Endometrial microvascular endothelial cells (primary cell): ENCODE results near the gene SH3BP5. TPM values are rescaled to one million over a fixed set of nuclear protein-coding genes. Genes with fewer than 3 reads are reported as not detected.

Source experiments
- in situ Hi-C: cut with HindIII; loops from 2 replicates; pipeline ENCODE4 v1.10.0; 2017; ENCODE audit warnings: low sequenced_read_pairs, low pct_unique_long_range_greater_than_20kb; ENCODE audit errors: inconsistent ontology term
- total RNA-seq: library from RNA; depleted of rRNA; stranded (reverse); fragments of >200 nt; gene quantifications from one replicate; pipeline ENCODE4 v1.2.3, GENCODE V29; 2015; ENCODE audit errors: inconsistent ontology term

SH3BP5 gene
- total RNA-seq, 1 donor from 2014 or later = 93.6 TPM

DNA sequence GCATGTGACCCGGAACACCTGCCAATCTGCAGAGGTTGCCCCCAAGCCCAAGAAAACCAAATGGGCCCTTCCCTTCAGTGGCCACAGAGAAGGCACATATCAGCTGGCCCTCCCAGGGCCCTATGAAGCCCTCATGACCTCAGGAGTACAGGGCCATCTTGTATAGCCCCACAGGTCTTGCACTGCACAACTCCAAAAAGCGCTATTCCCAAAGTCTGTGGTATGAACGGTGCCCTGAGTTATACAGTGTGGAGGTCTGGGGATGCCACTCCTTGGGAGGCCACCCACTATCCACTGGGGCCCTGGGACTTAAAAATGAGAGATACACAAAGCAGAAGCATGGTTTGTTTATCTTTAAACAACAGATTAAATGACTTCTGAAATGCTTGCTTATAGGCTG lies 64.9 kb downstream of the SH3BP5 start:
- in situ Hi-C loops = no loop called here

DNA sequence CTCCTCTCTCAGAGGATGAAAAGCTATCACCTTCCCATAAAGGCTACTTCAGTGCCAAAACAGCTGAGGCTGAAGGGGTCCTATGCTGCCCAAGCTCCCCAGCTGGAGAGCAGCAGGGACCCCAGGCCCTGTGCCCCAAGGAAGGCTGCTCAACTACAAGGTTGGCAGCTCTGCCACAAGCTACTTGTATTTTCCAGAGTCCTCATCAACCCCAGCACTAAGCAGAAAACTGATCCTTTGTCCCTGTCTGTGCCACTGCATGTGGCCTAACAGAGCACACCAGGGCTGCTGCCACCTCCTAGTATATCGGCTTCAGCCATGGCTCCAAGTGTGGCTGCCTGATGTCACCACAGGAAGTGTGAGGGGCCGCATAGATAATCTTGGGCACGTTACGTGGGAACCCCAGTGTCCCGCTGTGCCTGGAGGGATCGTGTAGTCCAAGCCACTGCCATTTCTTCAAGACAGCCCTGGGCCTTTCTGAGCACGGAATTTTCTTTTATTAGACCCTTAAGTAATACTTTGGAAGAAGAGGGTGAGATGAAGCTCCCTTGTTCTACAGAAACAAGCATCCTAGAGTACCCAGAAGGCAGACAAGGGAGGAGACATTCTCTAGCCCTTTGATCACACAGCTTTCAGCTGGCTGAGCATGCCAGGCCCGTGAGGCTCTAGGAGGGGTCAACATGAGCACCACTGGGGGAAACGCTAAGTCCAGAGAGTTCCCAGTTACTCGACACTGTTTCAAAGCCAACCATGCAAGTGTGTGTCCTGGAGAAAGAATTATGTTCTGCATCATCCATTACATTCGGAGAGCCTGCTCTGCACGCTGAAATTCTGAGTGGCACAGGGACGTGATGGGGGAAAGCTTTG lies 65.6 kb downstream of the SH3BP5 start:
- in situ Hi-C loops = no loop called here

DNA sequence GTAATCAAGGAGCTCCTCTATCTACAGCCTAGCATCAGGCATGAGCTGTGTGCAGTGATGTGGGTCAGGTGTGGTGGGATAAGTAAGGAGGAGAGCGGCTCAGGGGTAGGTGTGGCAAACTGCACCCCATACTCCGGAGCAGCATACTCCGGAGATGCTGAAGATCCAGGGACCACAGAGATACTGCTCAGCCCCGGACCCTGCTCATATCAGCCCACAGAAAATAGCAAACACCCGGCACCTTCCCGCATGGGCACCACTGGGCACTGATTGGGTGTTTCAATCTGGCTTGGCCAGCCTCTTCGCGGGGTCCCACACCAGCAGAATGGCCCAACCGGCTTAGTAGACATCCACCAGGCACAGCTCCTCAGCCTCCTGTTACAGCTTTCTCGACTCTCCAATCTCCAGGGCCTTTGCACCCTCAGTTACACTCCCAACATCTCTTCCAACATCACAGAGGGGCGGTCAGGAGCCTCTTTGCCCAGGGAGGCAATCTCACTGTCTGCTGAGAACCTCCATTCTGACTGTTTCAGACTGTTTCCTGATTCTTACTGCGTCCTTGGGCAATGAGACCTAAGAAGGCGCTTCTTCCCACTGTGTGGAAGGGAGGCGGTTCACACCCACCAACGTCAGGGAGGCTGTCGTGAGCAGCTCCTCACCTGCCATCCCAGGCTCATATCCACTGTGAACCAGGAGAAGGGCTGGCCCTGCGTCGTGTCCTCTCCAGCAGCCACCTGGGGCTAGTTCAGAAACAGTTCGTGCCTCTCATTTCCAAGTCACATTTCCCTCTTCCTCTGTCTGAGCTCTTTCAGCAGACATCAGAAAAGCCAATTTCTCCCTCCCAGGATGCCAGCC lies 66.5 kb downstream of the SH3BP5 start:
- in situ Hi-C loops = no loop called here

DNA sequence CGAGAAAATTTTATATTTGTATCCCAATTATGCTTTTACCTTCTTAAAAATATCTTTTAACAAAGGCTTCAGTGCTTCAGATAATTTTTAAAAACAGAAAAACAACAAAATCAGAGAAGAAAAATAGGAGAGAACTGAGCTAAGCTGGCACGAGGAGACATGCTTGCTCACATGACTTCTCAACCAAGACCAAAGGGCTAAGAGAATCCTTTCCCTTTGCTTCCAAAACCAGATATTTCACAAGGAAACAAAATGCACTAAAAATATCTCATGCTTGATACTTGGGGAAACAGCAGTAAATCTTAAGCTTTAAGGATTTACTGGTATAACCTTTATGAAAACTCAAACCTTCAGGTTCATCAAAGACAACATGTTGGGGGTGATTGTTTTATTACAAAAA lies 67.9 kb downstream of the SH3BP5 start:
- in situ Hi-C loops = no loop called here

DNA sequence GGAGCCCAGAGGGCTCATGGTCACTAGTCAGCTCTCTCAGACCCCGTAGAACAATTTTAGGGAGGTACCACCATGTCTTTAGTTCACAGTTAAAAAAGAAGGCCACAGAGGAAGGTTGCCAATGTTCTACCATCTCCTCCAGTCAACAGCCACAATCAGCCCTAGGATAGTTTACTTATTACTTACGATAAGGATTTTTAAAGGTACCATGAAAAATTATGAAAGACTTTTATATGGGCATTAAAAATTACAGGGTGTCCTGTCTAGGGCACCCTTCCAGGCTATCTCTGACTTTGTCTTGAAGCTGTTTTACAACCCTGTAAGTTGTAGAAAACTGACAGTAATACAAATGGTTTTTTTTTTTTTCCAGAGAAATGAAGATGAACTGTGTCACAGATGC lies 68.5 kb downstream of the SH3BP5 start:
- in situ Hi-C loops = no loop called here

DNA sequence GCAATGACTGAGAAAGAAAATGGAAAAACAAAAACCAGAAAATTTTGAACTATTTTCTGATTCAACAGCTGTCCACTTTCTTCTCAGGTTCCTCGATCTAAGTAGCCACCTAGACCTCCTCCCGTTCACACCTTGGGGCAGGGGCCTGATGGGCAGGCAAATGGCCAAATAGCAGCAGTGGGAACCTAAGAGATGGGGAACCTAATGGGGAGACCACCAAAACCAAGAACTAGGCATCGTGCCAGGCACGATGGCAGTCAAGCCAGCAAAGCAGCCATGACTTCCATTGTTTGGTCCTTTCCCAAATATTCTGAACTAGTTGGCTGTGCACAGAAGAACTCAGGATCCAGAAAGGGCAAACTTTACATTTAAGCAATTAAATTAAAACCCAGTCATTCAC lies 69.3 kb downstream of the SH3BP5 start:
- in situ Hi-C loops = no loop called here

DNA sequence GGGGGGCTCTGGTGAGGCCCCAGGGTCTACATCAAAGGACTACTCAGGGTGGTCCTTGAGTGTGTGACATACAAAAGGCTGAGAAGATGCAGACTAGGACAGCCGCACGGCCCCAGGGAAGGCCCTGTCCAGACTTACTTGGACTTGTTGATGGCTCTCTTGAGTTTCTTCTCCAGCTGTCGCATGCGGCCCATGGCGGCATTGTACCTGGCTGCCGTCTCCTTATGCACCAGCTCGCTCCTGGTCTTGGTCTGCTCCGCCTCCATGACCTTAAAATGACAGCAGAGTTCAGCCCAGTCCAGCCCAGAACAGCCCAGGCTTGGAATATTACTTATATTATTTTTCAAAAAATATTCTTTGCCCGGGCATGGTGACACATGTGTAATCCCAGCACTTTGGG lies 70.4 kb downstream of the SH3BP5 start:
- in situ Hi-C loops = no loop called here

DNA sequence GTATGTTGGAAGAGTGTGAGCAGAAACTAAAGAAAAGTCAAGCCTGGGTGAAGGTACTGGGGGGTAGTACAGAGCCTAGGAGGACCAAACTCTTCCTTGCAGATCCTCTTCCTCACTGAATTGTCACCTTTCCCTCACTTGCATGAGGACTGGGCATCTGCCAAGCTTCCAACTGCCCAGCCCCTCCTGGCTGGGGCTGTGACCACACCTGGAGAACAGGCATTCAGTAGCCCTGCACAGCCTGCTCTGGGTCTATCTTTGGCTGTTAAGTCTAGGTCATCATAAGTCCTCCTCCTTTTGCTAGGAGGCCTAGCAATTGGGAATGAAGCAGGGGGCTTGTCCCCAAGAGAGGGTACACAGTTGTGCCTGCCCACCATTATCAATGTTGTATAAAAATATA lies 71.1 kb downstream of the SH3BP5 start:
- in situ Hi-C loops = no loop called here

DNA sequence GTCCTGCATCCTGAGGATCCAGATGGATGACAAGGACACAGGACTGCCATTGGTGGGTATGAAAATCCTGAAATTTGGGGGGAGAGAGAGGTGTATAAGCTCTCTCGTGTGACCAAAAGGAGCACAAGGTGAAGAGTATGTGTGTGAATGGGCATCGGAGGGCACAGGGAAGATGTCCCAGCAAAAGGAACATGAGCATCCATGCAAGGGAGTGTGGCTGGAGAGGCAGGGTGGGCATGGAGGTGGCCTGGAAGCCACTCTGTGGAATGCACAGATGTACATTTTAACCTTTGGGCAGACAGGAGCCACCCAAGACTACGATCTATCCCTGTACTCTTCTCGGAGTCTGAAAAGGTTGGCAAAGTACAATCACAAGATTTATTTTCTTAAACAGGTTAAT lies 71.9 kb downstream of the SH3BP5 start:
- in situ Hi-C loops = no loop called here

DNA sequence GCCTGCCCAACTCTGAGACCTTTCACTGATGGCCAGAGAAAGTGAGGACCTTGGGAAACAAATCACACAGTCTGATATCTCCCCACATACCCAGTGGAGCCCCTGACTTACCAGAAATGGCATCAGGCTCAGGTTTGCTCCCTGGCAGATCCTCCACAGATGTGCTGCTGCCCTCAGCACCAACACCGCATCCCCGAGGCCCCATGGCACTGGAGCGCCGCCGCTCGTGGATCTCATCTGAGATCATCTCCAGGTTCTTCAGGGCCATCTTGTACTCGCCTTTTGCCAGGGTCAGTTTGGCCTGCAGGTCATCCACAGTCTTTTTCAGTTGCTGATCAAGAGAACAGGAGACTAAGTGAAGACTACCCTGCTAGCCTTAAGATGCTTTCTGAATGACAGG lies 73.7 kb downstream of the SH3BP5 start:
- in situ Hi-C loops = no loop called here

DNA sequence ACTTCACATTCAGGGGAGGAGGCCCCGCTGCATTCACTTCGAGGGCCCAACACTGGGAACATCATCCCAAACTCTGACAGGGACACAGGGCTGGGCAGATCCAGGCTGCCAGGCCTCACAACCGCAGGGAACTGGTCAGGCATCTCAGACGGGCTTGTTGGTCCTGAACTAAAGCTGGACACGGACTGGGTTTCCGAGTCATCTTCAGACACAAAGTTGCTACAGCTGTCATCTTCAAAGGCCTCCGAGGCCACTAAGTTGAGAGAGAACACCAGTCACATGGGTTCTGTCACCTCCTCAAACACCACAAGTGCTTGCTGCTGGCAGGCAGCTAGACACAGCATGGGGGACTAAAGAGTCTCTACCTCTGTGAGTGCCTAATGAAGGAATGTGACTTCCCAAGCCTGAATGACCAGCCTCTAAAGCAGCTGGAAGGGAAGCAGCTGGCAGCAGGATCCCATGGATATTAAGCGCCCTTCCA lies 75.5 kb downstream of the SH3BP5 start:
- in situ Hi-C loops = no loop called here

DNA sequence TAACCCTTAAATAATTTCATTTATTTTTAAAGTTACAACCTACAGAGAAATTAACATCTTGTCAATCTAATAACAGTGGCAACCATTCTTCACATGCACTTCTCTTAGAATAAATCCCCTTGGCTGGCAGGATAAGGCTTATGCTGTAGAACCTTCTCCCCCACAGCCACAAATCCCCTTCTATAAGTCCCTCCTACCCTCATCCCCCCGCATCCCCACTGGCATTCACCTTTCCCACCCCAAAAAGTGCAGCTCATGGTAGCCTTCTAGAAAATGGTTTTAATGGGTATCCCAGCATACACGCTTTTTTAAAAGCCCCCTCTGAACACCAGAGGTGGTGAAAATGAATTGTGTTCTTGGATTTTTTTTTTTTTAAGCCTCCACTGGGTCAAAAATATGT lies 77.2 kb downstream of the SH3BP5 start:
- in situ Hi-C loops = no loop called here

DNA sequence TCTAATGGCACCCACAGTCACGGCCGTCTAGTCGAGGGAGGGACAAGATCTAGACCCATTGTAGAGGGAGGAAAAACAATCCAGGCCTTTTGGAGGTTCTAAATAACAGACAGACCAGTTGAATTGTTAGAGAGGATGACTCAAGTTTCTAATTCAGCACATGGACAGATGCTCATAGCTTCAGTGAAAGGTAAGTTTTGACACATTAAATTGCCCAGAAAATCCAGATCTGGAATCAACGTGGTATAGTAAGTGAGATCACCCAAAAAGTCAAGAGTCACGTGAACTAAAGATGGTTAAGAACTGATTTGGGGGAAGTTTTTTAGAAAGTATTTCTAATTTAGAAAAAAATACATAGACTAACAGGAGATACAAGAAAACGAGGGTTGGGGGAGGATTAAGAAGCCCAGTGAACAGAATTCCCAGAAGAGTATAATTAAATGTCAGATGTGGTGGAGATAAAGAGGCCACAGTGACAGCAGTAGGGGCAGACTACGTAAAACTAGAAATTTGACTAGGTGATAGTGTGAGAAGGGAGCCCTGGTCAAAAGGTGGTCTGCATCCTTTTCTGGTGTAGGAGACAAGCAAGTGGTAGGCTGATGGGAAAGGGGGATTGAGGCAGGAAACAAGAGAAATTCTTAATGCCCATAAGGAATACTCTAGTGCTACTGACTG lies 79.2 kb downstream of the SH3BP5 start:
- in situ Hi-C loops = no loop called here

DNA sequence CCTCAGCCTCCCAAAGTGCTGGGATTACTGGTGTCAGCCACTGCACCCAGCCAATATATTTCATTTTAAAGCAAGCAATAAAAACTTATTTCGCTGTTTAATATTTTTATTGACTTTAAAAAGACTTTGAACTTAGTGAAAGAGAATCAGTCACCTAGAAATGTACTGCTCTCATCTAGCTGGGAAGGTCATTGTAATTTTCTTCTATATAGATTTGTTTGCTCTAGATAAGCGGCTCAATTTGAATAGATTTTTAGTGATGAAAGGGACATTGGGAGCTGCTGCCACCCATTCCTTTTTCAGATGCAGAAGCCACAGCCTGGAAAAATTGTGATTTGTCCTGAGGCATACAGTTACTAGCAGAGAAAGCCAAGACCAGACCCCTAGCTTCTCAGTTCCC lies 86.2 kb downstream of the SH3BP5 start:
- in situ Hi-C loops = no loop called here

DNA sequence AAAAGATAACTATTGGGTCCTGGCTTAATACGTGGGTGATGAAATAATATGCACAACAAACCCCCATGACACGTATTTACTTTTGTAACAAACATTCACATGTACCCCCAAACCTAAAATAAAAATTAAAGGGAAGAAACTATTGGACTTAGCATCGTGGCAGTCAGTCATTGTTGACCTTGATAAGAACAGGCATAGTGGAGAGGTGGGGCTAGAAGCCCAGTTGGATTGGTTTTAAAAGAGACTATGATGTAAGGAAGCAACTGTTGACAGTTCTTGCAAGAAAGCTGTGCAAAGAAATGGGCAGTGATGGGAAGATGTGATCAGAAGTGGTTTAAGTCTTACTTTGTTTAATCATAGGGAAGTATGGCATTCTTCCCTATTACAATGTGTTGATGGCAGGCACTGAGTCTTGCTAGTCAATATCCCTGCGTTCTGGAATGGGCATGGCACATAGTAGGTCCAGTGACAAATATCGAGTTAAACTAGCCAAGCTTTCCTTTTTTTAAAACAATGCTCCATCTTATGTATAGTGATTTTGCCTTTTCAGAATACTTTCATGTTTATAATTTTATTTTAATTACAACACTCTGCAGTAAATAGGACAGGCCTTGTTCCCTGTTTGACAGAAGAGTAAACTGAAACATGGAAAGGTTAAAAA lies 88.4 kb downstream of the SH3BP5 start:
- in situ Hi-C loops = no loop called here

DNA sequence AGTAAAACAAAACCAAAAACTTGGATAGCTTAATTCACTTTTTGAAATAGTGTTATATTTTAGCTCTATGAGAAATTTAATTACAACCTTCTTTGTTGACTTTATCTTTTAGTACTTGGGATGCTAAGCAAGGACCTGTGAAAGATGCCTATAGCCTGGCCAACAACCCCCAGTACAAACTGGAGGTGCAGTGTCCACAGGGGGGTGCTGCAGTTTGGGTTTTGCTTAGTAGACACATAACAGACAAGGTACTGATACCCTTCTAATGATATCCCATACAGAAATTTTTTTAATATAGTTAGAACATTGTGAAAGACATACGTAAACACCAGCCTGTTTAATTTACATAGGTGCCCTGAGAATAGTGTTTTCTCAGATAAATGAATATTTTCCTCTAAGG lies 91.0 kb downstream of the SH3BP5 start:
- in situ Hi-C loops = no loop called here

DNA sequence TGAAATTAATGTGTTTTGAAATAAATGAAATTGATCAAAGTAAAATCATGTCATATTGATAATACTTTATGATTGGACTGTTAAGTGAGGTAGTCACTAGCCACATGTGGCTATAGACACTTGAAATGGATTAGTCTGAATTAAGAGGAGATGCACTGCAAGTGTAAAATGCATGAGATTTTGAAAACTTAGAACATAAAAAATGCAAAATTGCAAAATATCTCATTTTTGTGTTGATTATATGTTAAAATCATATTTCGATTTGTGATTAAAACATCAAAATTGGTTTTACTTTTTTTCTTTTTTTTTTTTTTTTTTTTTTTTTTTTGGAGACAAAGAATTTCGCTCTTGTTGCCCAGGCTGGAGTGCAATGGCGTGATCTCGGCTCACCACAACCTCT lies 103.1 kb downstream of the SH3BP5 start:
- in situ Hi-C loops = no loop called here

DNA sequence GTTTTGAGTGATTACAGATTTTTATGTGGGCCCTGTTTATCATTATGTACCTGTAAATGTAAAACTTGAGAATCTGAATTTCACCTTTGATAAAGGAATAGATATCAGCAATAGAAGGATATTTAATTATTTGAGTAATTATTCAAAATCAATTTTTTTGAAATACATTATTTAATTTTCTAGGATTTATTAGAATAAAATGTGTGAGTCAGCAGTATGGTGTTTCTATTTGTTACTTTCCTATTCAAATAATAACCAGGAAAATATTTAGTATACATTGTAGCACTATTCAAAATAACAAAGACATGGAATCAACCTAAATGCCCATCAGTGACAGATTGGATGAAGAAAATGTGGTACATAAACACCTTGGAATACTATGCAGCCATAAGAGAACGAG lies 104.2 kb downstream of the SH3BP5 start:
- in situ Hi-C loops = no loop called here
